Subcutaneous adipose tissue (tissue), 4 donors: ENCODE results near the gene SPCS2. TPM values are rescaled to one million over a fixed set of nuclear protein-coding genes. Genes with fewer than 3 reads are reported as not detected.

Experiments used
- small RNA-seq: library from RNA; depleted of rRNA; stranded (forward); fragments of <200 nt; gene quantifications from one replicate; pipeline ENCODE3, GENCODE V24; 2016
- total RNA-seq, 4 donors: library from RNA; depleted of rRNA; stranded (reverse); fragments of >200 nt; gene quantifications; one replicate each; pipeline ENCODE4 v1.1.0, GENCODE V29; 2016
- TF ChIP-seq, protein P1 (sequence below): fragments of 450-650 bp; IDR thresholded peaks from one replicate; pipeline ENCODE4 v1.5.1; 2016; ENCODE audit warnings: low read depth, mild to moderate bottlenecking, control low read depth, antibody characterized with exemption, moderate library complexity

The SPCS2 gene
- total RNA-seq, 4 donors from 2014 or later = 32.4 to 89.2 (median 41.1) TPM

DNA sequence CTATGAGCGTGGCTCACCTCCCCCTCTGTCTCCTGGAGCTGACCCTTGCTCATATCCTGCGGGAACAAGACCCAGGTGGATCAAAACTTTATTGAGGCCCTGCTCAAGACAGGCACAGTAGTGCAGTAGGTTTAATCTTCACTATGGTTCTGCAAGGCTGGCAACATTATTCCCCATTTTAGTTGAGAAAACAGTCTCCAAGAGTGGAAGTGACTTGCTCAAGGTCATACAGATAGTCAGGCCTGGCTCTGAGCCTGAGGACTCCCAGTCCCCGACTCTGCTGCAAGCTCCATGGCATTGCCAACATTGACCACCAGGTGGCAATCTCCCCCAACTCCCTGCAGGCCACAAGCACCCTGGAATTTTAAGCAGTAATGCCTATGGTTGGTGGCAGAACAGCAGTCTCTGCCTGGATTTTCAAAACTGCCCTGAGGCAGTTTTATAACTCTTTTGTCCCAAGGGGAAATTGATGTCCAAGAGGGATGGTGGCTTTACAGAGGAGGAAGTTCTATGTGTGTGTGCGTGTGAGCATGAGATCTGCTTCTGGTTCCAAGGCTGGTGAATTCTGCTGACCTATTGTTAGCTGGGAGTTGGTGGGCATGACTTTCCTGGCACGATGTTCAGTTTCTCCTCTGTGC, 73.8 kb downstream of the SPCS2 start:
- TF ChIP-seq, protein P1, sequence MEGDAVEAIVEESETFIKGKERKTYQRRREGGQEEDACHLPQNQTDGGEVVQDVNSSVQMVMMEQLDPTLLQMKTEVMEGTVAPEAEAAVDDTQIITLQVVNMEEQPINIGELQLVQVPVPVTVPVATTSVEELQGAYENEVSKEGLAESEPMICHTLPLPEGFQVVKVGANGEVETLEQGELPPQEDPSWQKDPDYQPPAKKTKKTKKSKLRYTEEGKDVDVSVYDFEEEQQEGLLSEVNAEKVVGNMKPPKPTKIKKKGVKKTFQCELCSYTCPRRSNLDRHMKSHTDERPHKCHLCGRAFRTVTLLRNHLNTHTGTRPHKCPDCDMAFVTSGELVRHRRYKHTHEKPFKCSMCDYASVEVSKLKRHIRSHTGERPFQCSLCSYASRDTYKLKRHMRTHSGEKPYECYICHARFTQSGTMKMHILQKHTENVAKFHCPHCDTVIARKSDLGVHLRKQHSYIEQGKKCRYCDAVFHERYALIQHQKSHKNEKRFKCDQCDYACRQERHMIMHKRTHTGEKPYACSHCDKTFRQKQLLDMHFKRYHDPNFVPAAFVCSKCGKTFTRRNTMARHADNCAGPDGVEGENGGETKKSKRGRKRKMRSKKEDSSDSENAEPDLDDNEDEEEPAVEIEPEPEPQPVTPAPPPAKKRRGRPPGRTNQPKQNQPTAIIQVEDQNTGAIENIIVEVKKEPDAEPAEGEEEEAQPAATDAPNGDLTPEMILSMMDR = no peak

DNA sequence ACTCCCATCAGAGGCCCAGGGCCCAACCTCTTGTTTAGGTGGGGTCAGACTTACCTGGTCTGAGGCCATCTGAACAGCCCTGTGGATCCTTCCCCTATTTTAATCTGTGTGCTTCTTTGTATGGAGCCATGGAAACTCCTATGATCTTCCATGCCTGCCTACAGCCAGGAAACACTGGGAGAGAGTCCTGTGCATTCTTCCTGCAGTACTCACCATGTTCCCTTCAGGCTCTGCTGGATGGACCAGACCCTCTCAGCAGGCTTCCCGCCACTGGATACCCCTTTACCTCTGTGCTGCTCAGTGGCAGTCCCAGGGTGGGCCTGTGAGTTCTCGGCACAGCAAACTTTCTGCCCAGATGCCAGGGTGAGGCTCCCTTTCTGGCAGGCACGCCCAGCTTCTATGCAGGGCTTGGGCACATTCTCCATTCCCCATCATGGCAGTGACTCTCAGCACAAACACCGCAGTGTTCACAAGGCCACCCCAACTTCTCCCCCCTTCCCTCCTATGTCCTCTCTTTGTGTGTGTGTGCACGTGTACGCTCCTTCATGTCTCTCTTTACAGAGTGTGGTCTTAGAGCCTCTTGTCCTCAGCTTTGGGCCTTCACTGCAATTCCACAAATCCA, 74.5 kb downstream of the SPCS2 start:
- TF ChIP-seq, protein P1 = no peak

- TF ChIP-seq, protein P1 = no peak
These were observed 75.0 kb downstream of the SPCS2 start for GRCh38 chr11:75024068-75024449.

GRCh38 chr11:75024764-75025211, 75.7 kb downstream of the SPCS2 start:
- TF ChIP-seq, protein P1 = no peak

GRCh38 chr11:75025561-75025960, 76.5 kb downstream of the SPCS2 start:
- TF ChIP-seq, protein P1 = no peak

GRCh38 chr11:75028321-75028720, 79.3 kb downstream of the SPCS2 start:
- TF ChIP-seq, protein P1 = no peak

Small RNAs within 50 kb of the gene (small RNA-seq; reads per million reads assigned to genes)
- not detected for gene RNU6-216P

Other genes with a start within 250 kb of the SPCS2 start
- not detected for gene CHRDL2, start 217.8 kb upstream of the SPCS2 start, total RNA-seq
- gene RNF169, start 200.4 kb upstream of the SPCS2 start, total RNA-seq = 10 to 100 TPM; 18.5 to 21.6 (median 19.1) TPM
- 10 to 100 TPM; 12.9 to 35.0 (median 18.2) TPM for gene XRRA1, start 175 bp upstream of the SPCS2 start, total RNA-seq
- 10 to 100 TPM in 2 of 4 donors, 1 to 10 TPM in 2; 7.9 to 16.5 (median 9.9) TPM for gene NEU3, start 39.7 kb downstream of the SPCS2 start, total RNA-seq
- not detected for gene OR2AT4, start 147.6 kb downstream of the SPCS2 start, total RNA-seq
- 100 to 1,000 TPM in 1 of 4 donors, 10 to 100 TPM in 3; 68.8 to 148 (median 85.3) TPM for gene SLCO2B1, start 201.8 kb downstream of the SPCS2 start, total RNA-seq